ENCODE data around the gene GRK5.

GRK5 gene

DNA sequence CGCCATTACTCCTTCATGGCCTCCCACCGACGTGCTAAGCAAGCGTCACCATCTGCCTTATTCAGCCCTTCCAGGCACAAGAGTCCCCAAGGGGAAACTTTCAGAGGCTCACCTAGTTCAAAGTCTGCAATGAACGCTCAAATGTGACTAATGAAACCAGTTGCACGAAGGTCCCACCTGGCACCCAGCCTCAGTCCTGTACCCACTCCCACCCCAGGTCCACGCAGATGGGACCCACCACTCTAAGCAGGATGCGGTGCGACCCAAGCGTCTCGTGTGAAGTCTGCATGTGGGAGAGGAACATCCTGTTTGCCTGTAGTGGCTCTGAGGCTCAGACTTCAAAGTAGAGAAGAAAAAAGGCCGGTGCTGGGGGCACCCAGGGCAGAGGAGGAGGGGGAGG is 294.8 kb downstream of the GRK5 start:
- no peak overlapping the region for H2AFZ ChIP-seq (ENCODE audit: low read depth, low read length)
- H4K20me1 ChIP-seq (ENCODE audit: insufficient read depth, low read length) = no peaks in the 10 kb centered on the region
- H3K27ac ChIP-seq (ENCODE audit: low read length) = no peak overlapping the region
- no peak overlapping the region for H3K4me3 ChIP-seq (ENCODE audit: low read length)
- H3K4me1 ChIP-seq (ENCODE audit: low read length) = peaks cover 13% of the 10 kb centered on the region
- H3K9ac ChIP-seq (ENCODE audit: low read length) = no peak overlapping the region
- no peaks in the 10 kb centered on the region for H3K79me2 ChIP-seq (ENCODE audit: low read length)
- TF ChIP-seq, protein P1, sequence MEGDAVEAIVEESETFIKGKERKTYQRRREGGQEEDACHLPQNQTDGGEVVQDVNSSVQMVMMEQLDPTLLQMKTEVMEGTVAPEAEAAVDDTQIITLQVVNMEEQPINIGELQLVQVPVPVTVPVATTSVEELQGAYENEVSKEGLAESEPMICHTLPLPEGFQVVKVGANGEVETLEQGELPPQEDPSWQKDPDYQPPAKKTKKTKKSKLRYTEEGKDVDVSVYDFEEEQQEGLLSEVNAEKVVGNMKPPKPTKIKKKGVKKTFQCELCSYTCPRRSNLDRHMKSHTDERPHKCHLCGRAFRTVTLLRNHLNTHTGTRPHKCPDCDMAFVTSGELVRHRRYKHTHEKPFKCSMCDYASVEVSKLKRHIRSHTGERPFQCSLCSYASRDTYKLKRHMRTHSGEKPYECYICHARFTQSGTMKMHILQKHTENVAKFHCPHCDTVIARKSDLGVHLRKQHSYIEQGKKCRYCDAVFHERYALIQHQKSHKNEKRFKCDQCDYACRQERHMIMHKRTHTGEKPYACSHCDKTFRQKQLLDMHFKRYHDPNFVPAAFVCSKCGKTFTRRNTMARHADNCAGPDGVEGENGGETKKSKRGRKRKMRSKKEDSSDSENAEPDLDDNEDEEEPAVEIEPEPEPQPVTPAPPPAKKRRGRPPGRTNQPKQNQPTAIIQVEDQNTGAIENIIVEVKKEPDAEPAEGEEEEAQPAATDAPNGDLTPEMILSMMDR (IDR thresholded peaks at IDR 0.05; ENCODE audit: low read depth, low read length) = no peak
- no peak for TF ChIP-seq EZH2phosphoT487 (IDR thresholded peaks at IDR 0.05; ENCODE audit: low read depth)
- H3K36me3 ChIP-seq (replicated peaks; ENCODE audit: low read depth, low read length) = peaks cover 25% of the 10 kb centered on the region
- no peak overlapping the region for H3K4me2 ChIP-seq (ENCODE audit: low read length)
- H3K27me3 ChIP-seq (ENCODE audit: low read depth, low read length) = no peaks in the 10 kb centered on the region
- H3K9me3 ChIP-seq (ENCODE audit: insufficient read depth, low read length) = no peaks in the 10 kb centered on the region

DNA sequence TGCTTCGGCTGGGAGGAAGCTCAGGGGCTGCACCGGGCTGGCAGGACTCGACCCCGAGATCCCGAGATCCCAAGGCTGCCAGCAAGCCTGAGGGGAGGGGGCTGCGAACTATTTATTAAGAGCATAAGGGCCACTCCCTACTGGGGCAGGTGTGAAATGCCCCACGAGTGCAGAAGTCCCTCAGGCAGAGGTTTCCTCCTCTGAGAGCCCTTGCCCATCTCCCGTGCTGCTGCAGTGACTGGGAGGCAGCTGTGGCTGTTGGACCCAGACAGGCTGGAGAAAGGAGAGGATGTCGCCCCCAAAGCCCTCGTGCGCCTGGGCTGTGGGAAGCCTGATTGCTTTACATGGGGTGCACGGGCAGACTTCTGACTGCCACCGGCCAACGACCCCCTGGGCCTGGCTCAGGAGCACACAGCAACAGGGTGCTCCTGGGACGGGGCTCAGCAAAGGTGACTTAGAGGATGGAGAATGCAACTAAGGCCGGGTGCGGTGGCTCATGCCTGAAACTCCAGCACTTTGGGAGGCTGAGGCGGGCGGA is 295.3 kb downstream of the GRK5 start:
- no peaks in the 10 kb centered on the region for H4K20me1 ChIP-seq (ENCODE audit: insufficient read depth, low read length)
- H2AFZ ChIP-seq (ENCODE audit: low read depth, low read length) = no peak overlapping the region
- H3K27me3 ChIP-seq (ENCODE audit: low read depth, low read length) = no peaks in the 10 kb centered on the region
- H3K4me1 ChIP-seq (ENCODE audit: low read length) = peaks cover 9% of the 10 kb centered on the region
- H3K9ac ChIP-seq (ENCODE audit: low read length) = no peak overlapping the region
- H3K27ac ChIP-seq (ENCODE audit: low read length) = no peak overlapping the region
- H3K36me3 ChIP-seq (replicated peaks; ENCODE audit: low read depth, low read length) = peaks cover 25% of the 10 kb centered on the region
- TF ChIP-seq, protein P1 (IDR thresholded peaks at IDR 0.05; ENCODE audit: low read depth, low read length) = no peak
- no peak for TF ChIP-seq EZH2phosphoT487 (IDR thresholded peaks at IDR 0.05; ENCODE audit: low read depth)
- H3K4me2 ChIP-seq (ENCODE audit: low read length) = no peak overlapping the region
- H3K79me2 ChIP-seq (ENCODE audit: low read length) = no peaks in the 10 kb centered on the region
- no peaks in the 10 kb centered on the region for H3K9me3 ChIP-seq (ENCODE audit: insufficient read depth, low read length)
- H3K4me3 ChIP-seq (ENCODE audit: low read length) = no peak overlapping the region

DNA sequence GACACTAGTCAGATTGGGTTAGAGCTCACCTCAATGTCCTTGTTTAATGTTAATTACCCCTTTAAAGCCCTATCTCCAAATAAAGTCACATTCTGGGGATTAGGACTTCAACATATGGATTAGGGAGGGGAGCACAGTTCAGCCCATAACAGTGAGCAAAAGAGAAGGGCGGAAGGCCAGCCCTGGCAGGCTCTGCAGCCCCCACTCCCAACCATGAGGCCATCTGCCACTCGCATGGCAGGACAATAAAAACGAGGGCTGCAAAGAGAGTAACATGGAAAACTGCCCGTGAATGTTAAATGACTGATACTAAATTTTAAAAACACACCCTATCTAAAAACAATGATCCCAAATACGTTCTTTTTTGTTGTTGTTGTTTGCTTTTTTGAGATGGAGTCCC is 296.4 kb downstream of the GRK5 start:
- Histone ChIP-seq H3K9ac (ENCODE audit: low read length) (no peak overlapping the region), H3K36me3 (replicated peaks; ENCODE audit: low read depth, low read length) (peaks cover 22% of the 10 kb centered on the region), H3K27ac (ENCODE audit: low read length) (no peak overlapping the region), H3K27me3 (ENCODE audit: low read depth, low read length) (no peaks in the 10 kb centered on the region), H3K4me2 (ENCODE audit: low read length) (no peak overlapping the region), H3K9me3 (ENCODE audit: insufficient read depth, low read length) (no peaks in the 10 kb centered on the region), H4K20me1 (ENCODE audit: insufficient read depth, low read length) (no peaks in the 10 kb centered on the region), H2AFZ (ENCODE audit: low read depth, low read length) (no peak overlapping the region), H3K4me3 (ENCODE audit: low read length) (no peak overlapping the region), H3K79me2 (ENCODE audit: low read length) (no peaks in the 10 kb centered on the region), H3K4me1 (ENCODE audit: low read length) (peaks cover 9% of the 10 kb centered on the region)
- TF ChIP-seq, protein P1 (IDR thresholded peaks at IDR 0.05; ENCODE audit: low read depth, low read length) = no peak
- no peak for TF ChIP-seq EZH2phosphoT487 (IDR thresholded peaks at IDR 0.05; ENCODE audit: low read depth)

DNA sequence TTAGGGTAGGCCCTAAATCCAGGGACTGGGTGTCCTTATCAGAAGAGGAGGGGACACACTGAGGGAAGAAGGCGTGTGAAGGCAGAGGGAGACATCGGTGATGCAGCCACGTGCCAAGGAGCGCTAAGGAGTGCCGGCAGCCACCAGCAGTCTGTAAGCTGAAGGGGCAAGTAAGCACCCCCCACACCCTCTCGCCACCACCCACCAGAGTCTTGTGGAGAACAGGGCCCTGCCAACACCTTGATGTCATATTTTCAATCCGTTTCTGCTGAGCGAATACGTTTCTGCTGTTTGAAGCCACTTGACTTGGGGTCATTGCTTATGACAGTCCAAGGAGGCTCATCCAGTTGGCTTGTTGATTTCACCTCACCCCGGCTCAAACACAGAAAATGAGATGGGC is 297.3 kb downstream of the GRK5 start:
- H4K20me1 ChIP-seq (ENCODE audit: insufficient read depth, low read length) = no peaks in the 10 kb centered on the region
- H3K36me3 ChIP-seq (replicated peaks; ENCODE audit: low read depth, low read length) = peaks cover 17% of the 10 kb centered on the region
- peaks cover 9% of the 10 kb centered on the region for H3K4me1 ChIP-seq (ENCODE audit: low read length)
- H3K9ac ChIP-seq (ENCODE audit: low read length) = no peak overlapping the region
- TF ChIP-seq, protein P1 (IDR thresholded peaks at IDR 0.05; ENCODE audit: low read depth, low read length) = no peak
- no peak for TF ChIP-seq EZH2phosphoT487 (IDR thresholded peaks at IDR 0.05; ENCODE audit: low read depth)
- H3K79me2 ChIP-seq (ENCODE audit: low read length) = no peaks in the 10 kb centered on the region
- no peak overlapping the region for H3K27ac ChIP-seq (ENCODE audit: low read length)
- H3K27me3 ChIP-seq (ENCODE audit: low read depth, low read length) = no peaks in the 10 kb centered on the region
- H3K4me2 ChIP-seq (ENCODE audit: low read length) = no peak overlapping the region
- H3K4me3 ChIP-seq (ENCODE audit: low read length) = no peak overlapping the region
- no peak overlapping the region for H2AFZ ChIP-seq (ENCODE audit: low read depth, low read length)
- no peaks in the 10 kb centered on the region for H3K9me3 ChIP-seq (ENCODE audit: insufficient read depth, low read length)

Data from OCI-LY3 (cell line).